H9 (cell line): ENCODE measurements around the gene SMC1B. TPM values are rescaled to one million over a fixed set of nuclear protein-coding genes. Genes with fewer than 3 reads are reported as not detected.

Experiments
- DNase-seq: peaks from one replicate; pipeline ENCODE4 v3.0.0-alpha.2; 2017
- H2AFZ ChIP-seq: one replicate; pipeline ENCODE4 v1.6.1; 2013; ENCODE audit warnings: mild to moderate bottlenecking, low read length, control low read depth, moderate library complexity
- H2AK5ac ChIP-seq: 2 replicates; pipeline ENCODE4 v1.6.1; 2013; ENCODE audit warnings: low read length, control low read depth, mixed read lengths; ENCODE audit not compliant: insufficient read length
- H2BK120ac ChIP-seq: one replicate; pipeline ENCODE4 v1.6.1; 2013; ENCODE audit warnings: low read depth, mild to moderate bottlenecking, low read length, control low read depth, inconsistent platforms; ENCODE audit not compliant: poor library complexity, severe bottlenecking
- H2BK12ac ChIP-seq: 2 replicates; pipeline ENCODE4 v1.6.1; 2013; ENCODE audit warnings: low read length, control low read depth, mixed read lengths, low read depth; ENCODE audit not compliant: insufficient read length
- H2BK15ac ChIP-seq: 2 replicates; pipeline ENCODE4 v1.6.1; 2013; ENCODE audit warnings: low read depth, low read length, control low read depth
- H2BK20ac ChIP-seq: one replicate; pipeline ENCODE4 v1.6.1; 2013; ENCODE audit warnings: low read depth, mild to moderate bottlenecking, low read length, control low read depth, inconsistent platforms; ENCODE audit not compliant: poor library complexity, severe bottlenecking
- H2BK5ac ChIP-seq: 2 replicates; pipeline ENCODE4 v1.6.1; 2013; ENCODE audit warnings: low read length, control low read depth, mixed read lengths; ENCODE audit not compliant: insufficient read length
- H3K14ac ChIP-seq: 2 replicates; pipeline ENCODE4 v1.6.1; 2013; ENCODE audit warnings: low read length, control low read depth; ENCODE audit not compliant: insufficient read depth
- H3K18ac ChIP-seq: 2 replicates; pipeline ENCODE4 v1.6.1; 2013; ENCODE audit warnings: low read depth, mild to moderate bottlenecking, mixed read lengths, low read length, control low read depth; ENCODE audit not compliant: insufficient read length
- H3K23ac ChIP-seq: 2 replicates; pipeline ENCODE4 v1.6.1; 2013; ENCODE audit warnings: low read length, control low read depth, mixed read lengths, low read depth; ENCODE audit not compliant: insufficient read length
- H3K23me2 ChIP-seq: 2 replicates; pipeline ENCODE4 v1.6.1; 2013; ENCODE audit warnings: low read depth, mild to moderate bottlenecking, mixed read lengths, low read length, control low read depth; ENCODE audit not compliant: insufficient read length, poor library complexity, severe bottlenecking
- H3K27ac ChIP-seq: 2 replicates; pipeline ENCODE4 v1.5.1; 2013; ENCODE audit warnings: low read length, control low read depth, mixed read lengths, low read depth; ENCODE audit not compliant: insufficient read length
- H3K27me3 ChIP-seq: 2 replicates; pipeline ENCODE4 v1.6.1; 2013; ENCODE audit warnings: low read length, control low read depth, inconsistent platforms; ENCODE audit not compliant: insufficient read depth
- H3K4ac ChIP-seq: 2 replicates; pipeline ENCODE4 v1.6.1; 2013; ENCODE audit warnings: low read depth, mild to moderate bottlenecking, control low read depth, inconsistent platforms, low read length, moderate library complexity
- H3K4me1 ChIP-seq: 2 replicates; pipeline ENCODE4 v1.6.1; 2013; ENCODE audit warnings: low read length, control low read depth, inconsistent platforms; ENCODE audit not compliant: insufficient read depth
- H3K4me2 ChIP-seq: 2 replicates; pipeline ENCODE4 v1.6.1; 2013; ENCODE audit warnings: low read length, control low read depth, mixed read lengths; ENCODE audit not compliant: insufficient read length, insufficient read depth
- H3K56ac ChIP-seq: 2 replicates; pipeline ENCODE4 v1.6.1; 2013; ENCODE audit warnings: low read depth, mild to moderate bottlenecking, mixed read lengths, low read length, control low read depth; ENCODE audit not compliant: insufficient read length
- H3K79me1 ChIP-seq: 2 replicates; pipeline ENCODE4 v1.6.1; 2013; ENCODE audit warnings: low read depth, mild to moderate bottlenecking, moderate library complexity, low read length, control low read depth, inconsistent platforms; ENCODE audit not compliant: insufficient read depth, poor library complexity, severe bottlenecking
- H3K79me2 ChIP-seq: 2 replicates; pipeline ENCODE4 v1.6.1; 2013; ENCODE audit warnings: low read length, control low read depth, inconsistent platforms; ENCODE audit not compliant: insufficient read depth
- H3K9ac ChIP-seq: 2 replicates; pipeline ENCODE4 v1.6.1; 2013; ENCODE audit warnings: low read length, control low read depth, mixed read lengths; ENCODE audit not compliant: insufficient read length; ENCODE audit errors: extremely low read depth
- H3K9me3 ChIP-seq: one replicate; pipeline ENCODE4 v1.6.1; 2013; ENCODE audit warnings: low read depth, low read length, inconsistent platforms; ENCODE audit not compliant: control insufficient read depth
- H3T11ph ChIP-seq: one replicate; pipeline ENCODE4 v1.6.1; 2013; ENCODE audit warnings: mild to moderate bottlenecking, low read length, control low read depth, inconsistent platforms
- H4K20me1 ChIP-seq: one replicate; pipeline ENCODE4 v1.6.1; 2013; ENCODE audit not compliant: control insufficient read depth, insufficient read length, insufficient read depth
- H4K5ac ChIP-seq: 2 replicates; pipeline ENCODE4 v1.6.1; 2013; ENCODE audit warnings: low read depth, mild to moderate bottlenecking, mixed read lengths, low read length, control low read depth; ENCODE audit not compliant: insufficient read length
- H4K8ac ChIP-seq: replicated peaks from 2 replicates; pipeline ENCODE4 v1.6.1; 2013; ENCODE audit warnings: low read length, control low read depth, mixed read lengths, low read depth; ENCODE audit not compliant: insufficient read length
- H4K91ac ChIP-seq: 2 replicates; pipeline ENCODE4 v1.6.1; 2013; ENCODE audit warnings: low read depth, mild to moderate bottlenecking, moderate library complexity, mixed read lengths, low read length, control low read depth; ENCODE audit not compliant: insufficient read length
- H3K27ac Mint-ChIP-seq, 3 experiments: 2 replicates in 2 of 3; 3 replicates in 1 of 3; pipeline ENCODE4 v1.8.0; 2020 to 2021; ENCODE audit warnings: mixed read lengths in 3 of 3, mild to moderate bottlenecking in 1 of 3, moderate library complexity in 1 of 3
- H3K27me3 Mint-ChIP-seq: 2 replicates; pipeline ENCODE4 v1.8.0; 2021; ENCODE audit warnings: low read depth, mild to moderate bottlenecking, moderate library complexity, mixed read lengths
- H3K36me3 Mint-ChIP-seq, 3 experiments: 2 replicates in 2 of 3; 3 replicates in 1 of 3; pipeline ENCODE4 v1.8.0; 2020 to 2021; ENCODE audit warnings: low read depth in 3 of 3, mixed read lengths in 3 of 3; ENCODE audit not compliant: insufficient read depth in 1 of 3
- H3K4me1 Mint-ChIP-seq, 2 experiments: 2 replicates each; pipeline ENCODE4 v1.8.0; 2020; ENCODE audit warnings: mixed read lengths in 2 of 2
- H3K4me3 Mint-ChIP-seq, 2 experiments: 2 replicates in 1 of 2; 3 replicates in 1 of 2; pipeline ENCODE4 v1.8.0; 2020 to 2021; ENCODE audit warnings: mild to moderate bottlenecking in 2 of 2, mixed read lengths in 2 of 2, moderate library complexity in 1 of 2
- H3K9me3 Mint-ChIP-seq, 2 experiments: 2 replicates in 1 of 2; 3 replicates in 1 of 2; pipeline ENCODE4 v1.8.0; 2020; ENCODE audit warnings: mild to moderate bottlenecking in 2 of 2, mixed read lengths in 2 of 2, moderate library complexity in 1 of 2
- CTCF ChIP-seq: fragments of 200-600 bp; sonication (generic); conservative IDR thresholded peaks from 3 replicates; pipeline ENCODE4 v1.8.0; 2021; ENCODE audit warnings: antibody characterized with exemption, mild to moderate bottlenecking
- WGBS: extraction: QIAGEN DNeasy Blood & Tissue Kit; methylation state at CpG from one replicate; pipeline ENCODE4 v1.1.7; 2013; ENCODE audit warnings: missing lambda C conversion rate, low lambda C conversion rate, mixed read lengths; ENCODE audit not compliant: insufficient read length; ENCODE audit errors: extremely low coverage; 5-methylcytosine and 5-hydroxymethylcytosine counted together
- total RNA-seq: library from RNA; stranded (reverse); gene quantifications from 2 replicates; pipeline ENCODE4 v1.2.1, GENCODE V29; 2021

Gene SMC1B
- total RNA-seq, 1 experiment from 2014 or later = not detected

- Histone ChIP-seq H3K27me3 (no peaks in the 10 kb centered on the region), H3K14ac (no peak overlapping the region), H2BK5ac (no peak overlapping the region), H2BK12ac (no peak overlapping the region), H3K27ac (no peak overlapping the region), H3T11ph (no peak overlapping the region), H4K20me1 (no peaks in the 10 kb centered on the region), H4K91ac (no peak overlapping the region), H4K8ac (no peak overlapping the region), H3K4ac (no peak overlapping the region), H3K23ac (no peak overlapping the region), H3K18ac (no peak overlapping the region), H3K79me1 (no peaks in the 10 kb centered on the region), H3K4me2 (no peak overlapping the region), H3K79me2 (no peaks in the 10 kb centered on the region), H2AK5ac (no peak overlapping the region), H2BK20ac (no peak overlapping the region), H2BK15ac (no peak overlapping the region), H3K4me1 (no peaks in the 10 kb centered on the region), H4K5ac (no peak overlapping the region), H3K23me2 (no peaks in the 10 kb centered on the region), H3K9me3 (no peaks in the 10 kb centered on the region), H2AFZ (no peak overlapping the region), H3K56ac (no peak overlapping the region), H2BK120ac (no peak overlapping the region), H3K9ac (no peak overlapping the region)
- no peak for TF ChIP-seq CTCF
- Mint-ChIP-seq H3K27ac (no peak overlapping the region), H3K36me3 (no peaks in the 10 kb centered on the region), H3K9me3 (no peaks in the 10 kb centered on the region), H3K4me1 (no peaks in the 10 kb centered on the region), H3K4me3 (no peak overlapping the region), H3K27me3 (no peaks in the 10 kb centered on the region; the same call in 1 of the 2 replicates)
- WGBS = no CpG with 5 or more reads among the region's 2 CpGs
- DNase-seq = no peak
Measured at GRCh38 chr22:45381348-45381747, 32.1 kb downstream of the SMC1B start.
